Measurements from ENCODE around the gene STK36. TPM values are rescaled to one million over a fixed set of nuclear protein-coding genes. Genes with fewer than 3 reads are reported as not detected.
A peak's percentile ranks its signal among the peaks of the same experiment; 100 is the strongest.

STK36 gene
- total RNA-seq, 1 donor from 2014 or later, result 12.9 TPM

DNA sequence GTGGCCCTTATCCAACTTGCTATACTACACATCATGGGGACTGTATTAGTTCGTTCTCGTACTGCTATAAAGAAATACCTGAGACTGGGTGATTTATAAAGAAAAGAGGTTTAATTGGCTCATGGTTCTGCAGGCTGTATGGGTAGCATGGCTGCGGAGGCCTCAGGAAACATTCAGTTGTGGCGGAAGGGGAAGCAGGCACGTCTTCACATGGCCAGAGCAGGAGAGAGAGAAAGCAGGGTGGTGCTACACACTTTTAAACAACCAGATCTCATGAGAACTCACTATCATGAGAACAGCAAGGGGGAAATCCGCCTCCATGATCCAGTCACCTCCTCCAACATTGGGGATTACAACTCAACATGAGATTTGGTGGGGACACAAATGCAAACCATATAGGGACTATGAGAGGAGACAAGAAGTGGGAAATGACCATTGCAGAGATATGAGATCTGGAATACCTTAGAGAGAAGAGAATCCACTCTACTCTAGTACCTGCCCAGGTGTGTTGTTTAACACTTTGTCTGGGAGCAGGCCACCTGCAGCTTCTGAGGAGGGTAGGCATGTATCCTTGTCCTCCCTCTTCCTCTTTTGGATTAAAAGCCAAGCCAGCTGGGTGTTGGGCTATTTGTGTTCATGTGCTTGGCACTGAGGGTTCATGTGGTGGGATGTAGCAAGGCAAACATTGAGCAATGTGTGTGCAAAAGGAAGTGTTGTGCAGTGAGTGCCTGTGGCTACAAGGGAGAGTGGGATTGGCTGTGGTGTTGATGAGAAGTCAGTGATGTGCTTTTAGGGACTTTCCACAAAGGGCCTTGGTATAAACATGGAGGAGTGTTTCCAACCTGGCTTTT lies 61.5 kb downstream of the STK36 start:
- ATAC-seq (peak; percentile 69), DNase-seq (no peak)
- intact Hi-C loops (cut with micrococcal nuclease), result no loop called here

DNA sequence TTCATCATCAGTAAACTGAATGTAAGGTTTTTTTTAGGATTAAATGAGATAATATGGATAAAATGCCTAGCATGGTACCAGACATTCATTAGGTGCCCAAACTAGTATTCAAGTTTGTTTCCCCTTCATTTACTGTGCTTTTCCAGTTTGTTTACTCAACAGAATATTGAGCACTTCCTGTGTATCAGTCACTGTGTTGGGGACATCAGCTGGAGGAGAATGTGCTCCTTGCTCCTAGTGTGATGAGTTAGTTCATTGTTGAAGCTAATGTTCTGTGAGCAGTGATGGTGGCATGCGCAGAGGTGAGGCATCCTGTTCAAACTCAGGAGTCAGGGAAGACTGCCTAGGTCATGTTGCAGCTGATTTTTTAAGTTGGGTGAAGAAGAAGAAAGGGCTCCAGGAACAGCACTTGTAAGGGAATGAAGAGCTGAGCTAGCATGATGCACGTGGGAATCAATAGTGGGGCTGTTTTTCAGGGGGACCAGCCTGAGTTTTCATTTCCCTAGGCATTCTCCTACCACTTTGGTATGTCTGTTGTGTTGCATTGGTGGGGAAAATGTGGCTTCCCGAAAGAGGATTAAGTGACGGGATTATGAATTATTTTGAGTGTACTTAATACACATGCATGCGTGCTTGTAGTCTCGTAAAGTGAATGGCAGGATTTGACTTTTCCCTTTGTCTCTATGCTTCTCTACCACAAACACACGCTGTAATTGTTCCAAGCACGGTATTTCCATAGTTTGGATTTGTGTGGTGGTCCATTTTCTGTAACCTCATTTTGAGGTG lies 62.5 kb downstream of the STK36 start:
- intact Hi-C loops (cut with micrococcal nuclease), result no loop called here
- no peak for DNase-seq

DNA sequence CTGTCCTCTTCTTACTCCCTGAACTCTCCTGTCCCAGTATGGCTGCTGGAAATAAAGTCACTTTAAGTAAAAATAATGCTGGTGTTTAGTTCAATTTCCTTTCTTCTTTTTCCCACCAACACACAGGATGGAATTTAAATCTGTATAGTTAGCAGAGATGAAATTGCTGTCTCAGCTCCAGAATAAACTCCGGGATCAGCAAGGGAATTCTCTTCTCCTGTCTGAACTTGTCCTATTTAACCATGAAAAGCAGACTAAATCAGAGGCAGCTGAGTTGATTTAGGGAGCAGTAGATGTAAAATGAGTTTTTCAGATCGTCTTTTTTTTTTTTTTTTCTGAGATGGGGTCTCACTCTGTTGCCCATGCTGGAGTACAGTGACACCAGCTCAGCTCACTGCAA lies 64.6 kb downstream of the STK36 start:
- intact Hi-C loops (cut with micrococcal nuclease), result no loop called here
- ATAC-seq, result no peak
- DNase-seq, result no peak

More for the DNA sequence above, 62.5 kb downstream of the STK36 start:
- ATAC-seq, result no peak

DNA sequence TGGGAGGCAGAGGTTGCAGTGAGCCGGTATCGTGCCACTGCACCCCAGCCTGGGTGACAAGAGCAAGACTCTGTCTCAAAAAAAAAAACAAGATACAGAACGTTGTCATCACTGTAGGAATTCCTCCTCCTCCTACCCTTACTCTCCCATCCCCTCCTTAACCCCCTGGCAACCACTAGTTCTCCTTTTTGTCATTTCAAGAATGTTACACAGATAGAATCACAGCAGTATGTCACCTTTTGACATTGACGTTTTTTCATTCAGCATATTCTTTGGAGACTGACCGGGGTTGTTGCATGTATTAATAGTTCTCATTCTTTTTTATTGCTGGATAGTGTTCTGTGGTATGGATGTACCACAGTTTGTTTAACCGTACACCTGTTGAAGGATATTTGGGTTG lies 71.2 kb downstream of the STK36 start:
- intact Hi-C loops (cut with micrococcal nuclease), result no loop called here
- ATAC-seq, result no peak

DNA sequence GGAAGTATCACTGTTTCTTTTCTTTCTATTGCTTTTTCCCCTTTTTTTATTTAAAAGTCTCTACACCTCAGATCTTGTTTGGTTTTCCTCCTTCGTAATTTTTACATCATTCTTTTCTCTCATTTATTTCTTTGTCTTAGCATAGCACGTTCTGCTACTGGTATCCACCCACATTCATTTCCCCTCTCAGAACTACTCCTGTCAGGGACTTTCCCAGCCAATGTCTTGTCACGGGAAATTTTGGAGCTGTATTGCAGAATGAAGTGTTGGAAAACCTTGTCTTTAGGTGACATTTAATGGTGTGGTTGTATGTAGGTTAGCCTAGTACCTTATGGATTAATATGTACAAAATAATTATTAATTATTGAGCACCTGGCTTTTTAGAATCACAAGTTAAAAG lies 72.7 kb downstream of the STK36 start:
- intact Hi-C loops (cut with micrococcal nuclease), result no loop called here
- ATAC-seq, result no peak
- DNase-seq, result no peak

More for the DNA sequence above, 71.2 kb downstream of the STK36 start:
- DNase-seq, result no peak

DNA sequence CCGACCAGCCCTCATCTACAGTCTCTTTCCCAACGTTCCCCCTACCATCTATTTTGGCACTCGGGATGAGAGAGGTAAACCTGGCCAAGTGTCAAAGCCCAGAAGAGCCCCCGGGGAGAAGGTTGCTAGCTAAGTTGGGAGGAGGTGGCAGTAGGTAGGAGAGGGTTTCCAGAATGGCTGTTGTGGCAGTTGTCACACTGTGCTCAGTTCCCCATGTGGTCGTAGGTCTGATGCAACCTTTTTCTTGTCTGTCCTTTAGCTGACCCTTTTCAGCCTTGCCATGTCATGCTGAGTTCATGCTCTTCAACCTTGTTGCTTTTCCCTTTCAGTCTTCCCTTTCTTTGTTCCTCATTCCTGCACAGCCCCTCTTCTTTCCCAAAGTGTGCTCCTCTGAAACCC lies 73.3 kb downstream of the STK36 start:
- ATAC-seq, result peak; percentile 54

DNA sequence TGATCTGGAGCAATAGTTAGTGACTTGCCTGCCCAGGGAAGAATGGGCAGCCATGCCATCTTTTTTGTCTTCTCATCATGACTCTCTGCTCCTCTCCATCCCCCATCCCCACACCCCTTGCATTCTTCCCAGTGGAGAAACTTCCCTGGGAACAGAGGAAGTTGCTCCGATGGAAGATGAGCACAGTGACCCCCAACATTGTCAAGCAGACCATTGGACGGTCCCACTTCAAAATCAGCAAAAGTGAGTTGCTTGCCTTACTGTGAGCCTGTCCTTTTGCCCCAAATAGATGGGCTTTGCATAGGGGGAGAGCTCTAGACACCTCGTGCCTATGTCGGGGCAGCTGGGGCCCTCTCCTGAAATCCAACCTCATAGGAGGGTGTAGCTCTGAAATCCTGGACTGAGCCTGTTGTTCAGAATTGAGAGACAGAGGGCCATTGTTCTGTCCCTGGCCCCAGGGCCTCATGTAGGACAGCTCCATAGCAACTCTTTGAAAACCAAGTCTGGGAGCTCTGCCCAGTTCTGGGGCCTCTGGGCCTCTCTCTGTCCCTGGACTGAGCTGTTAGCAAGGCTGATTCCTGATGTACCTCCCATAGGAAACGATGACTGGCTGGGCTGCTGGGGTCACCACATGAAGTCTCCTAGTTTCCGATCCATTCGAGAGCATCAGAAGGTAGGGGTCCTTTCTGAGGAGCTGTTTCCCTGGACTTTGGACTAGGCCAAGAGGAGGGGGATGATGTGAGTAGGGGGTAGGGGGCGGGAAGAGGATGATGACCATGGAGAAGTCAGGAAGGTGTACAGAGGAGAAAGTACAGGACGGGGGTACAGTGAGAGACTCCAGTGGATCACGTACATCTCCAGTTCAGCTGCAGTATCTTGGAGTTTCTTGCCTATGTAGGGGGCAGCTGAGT lies 73.9 kb downstream of the STK36 start:
- ATAC-seq, result peak; percentile 98
- intact Hi-C loops (cut with micrococcal nuclease), result no loop called here
- DNase-seq, result peak; percentile 80

More for the DNA sequence above, 73.3 kb downstream of the STK36 start:
- no peak for DNase-seq
- intact Hi-C loops (cut with micrococcal nuclease), result no loop called here

DNA sequence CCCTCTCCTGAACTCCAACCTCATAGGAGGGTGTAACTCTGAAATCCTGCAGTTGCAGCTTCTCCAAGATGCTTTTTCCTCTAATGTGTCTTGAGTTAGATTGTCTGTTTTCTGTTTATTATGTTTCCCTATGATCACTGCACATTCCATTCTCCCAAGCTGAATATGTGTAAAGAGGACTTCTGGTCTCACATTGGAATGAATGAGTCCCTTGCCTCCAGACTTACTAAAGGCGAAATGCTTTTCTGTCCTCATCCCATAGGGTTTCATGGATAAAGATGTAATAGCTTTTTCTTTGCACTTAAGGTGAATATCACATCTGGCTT lies 74.5 kb downstream of the STK36 start:
- intact Hi-C loops (cut with micrococcal nuclease), result no loop called here
- no peak for ATAC-seq
- DNase-seq, result no peak

DNA sequence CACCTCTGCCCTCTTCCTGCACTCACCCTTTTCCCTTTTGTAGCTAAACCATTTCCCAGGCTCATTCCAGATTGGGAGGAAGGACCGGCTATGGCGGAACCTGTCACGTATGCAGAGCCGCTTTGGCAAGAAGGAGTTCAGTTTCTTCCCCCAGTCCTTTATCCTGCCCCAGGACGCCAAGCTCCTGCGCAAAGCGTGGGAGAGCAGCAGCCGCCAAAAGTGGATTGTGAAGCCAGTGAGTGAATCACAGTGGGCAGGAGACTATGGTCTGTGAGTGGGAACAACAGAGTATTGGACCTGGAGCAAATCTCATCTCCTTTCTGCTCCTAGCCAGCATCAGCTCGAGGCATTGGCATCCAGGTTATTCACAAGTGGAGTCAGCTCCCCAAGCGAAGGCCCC lies 75.1 kb downstream of the STK36 start:
- ATAC-seq (peak; percentile 22), DNase-seq (peak; percentile 34)
- intact Hi-C loops (cut with micrococcal nuclease), result no loop called here

DNA sequence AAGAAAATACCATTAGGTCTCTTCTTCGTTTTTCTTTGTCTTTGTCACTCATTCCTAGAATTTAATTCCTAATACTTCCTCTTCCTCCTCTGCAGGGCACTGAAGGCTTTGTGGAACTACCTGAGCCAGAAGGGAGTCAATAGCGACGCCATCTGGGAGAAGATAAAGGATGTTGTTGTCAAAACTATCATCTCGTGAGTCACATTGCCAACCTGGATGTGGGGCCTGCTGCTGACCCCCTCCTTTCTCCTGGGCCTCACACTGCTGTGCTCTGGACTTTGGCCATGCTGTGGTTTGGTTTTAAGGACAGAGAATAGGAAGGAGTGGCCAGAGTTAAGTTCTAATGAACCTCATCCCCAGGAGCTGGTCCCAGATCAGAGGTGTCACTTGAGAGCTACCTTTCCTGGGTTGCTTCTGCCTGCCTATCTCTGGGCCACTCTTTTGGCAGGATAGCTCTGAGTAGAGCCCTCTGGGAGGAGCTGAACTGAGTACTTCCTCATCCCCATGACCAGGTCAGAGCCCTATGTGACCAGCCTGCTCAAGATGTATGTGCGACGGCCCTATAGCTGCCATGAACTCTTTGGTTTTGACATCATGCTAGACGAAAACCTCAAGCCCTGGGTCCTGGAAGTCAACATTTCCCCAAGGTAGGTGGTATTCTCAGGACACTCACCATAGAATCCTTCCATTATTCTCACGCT lies 77.0 kb downstream of the STK36 start:
- no peak for DNase-seq
- ATAC-seq, result no peak
- intact Hi-C loops (cut with micrococcal nuclease), result no loop called here

Other genes with a start within 250 kb of the STK36 start
- 6.6 TPM for gene USP37, start 103.7 kb upstream of the STK36 start, total RNA-seq
- 18.6 TPM for gene CNOT9, start 103.2 kb upstream of the STK36 start, total RNA-seq
- 0.55 TPM for gene PLCD4, start 64.2 kb upstream of the STK36 start, total RNA-seq
- 21.4 TPM for gene ZNF142, start 12.5 kb upstream of the STK36 start, total RNA-seq
- 49.1 TPM for gene BCS1L, start 12.4 kb upstream of the STK36 start, total RNA-seq
- gene RNF25, start 84 bp upstream of the STK36 start, total RNA-seq, result 12.4 TPM
- gene TTLL4, start 38.7 kb downstream of the STK36 start, total RNA-seq, result 4.6 TPM
- 7.9 TPM for gene CYP27A1, start 110.1 kb downstream of the STK36 start, total RNA-seq
- 0.12 TPM for gene PRKAG3, start 159.7 kb downstream of the STK36 start, total RNA-seq
- gene WNT6, start 187.7 kb downstream of the STK36 start, total RNA-seq, result 2.4 TPM
- not detected for gene WNT10A, start 208.8 kb downstream of the STK36 start, total RNA-seq

Measured in left ventricle myocardium superior (tissue), 1 donor.